Measurements from ENCODE around the gene TRIM40. TPM values are rescaled to one million over a fixed set of nuclear protein-coding genes. Genes with fewer than 3 reads are reported as not detected.

TRIM40 gene
- total and polyA plus RNA-seq, 2 of the 13 experiments (the other 11 are each of a cell fraction or from before 2014, with no cell fraction given) = 0.58 TPM; not detected in 1

DNA sequence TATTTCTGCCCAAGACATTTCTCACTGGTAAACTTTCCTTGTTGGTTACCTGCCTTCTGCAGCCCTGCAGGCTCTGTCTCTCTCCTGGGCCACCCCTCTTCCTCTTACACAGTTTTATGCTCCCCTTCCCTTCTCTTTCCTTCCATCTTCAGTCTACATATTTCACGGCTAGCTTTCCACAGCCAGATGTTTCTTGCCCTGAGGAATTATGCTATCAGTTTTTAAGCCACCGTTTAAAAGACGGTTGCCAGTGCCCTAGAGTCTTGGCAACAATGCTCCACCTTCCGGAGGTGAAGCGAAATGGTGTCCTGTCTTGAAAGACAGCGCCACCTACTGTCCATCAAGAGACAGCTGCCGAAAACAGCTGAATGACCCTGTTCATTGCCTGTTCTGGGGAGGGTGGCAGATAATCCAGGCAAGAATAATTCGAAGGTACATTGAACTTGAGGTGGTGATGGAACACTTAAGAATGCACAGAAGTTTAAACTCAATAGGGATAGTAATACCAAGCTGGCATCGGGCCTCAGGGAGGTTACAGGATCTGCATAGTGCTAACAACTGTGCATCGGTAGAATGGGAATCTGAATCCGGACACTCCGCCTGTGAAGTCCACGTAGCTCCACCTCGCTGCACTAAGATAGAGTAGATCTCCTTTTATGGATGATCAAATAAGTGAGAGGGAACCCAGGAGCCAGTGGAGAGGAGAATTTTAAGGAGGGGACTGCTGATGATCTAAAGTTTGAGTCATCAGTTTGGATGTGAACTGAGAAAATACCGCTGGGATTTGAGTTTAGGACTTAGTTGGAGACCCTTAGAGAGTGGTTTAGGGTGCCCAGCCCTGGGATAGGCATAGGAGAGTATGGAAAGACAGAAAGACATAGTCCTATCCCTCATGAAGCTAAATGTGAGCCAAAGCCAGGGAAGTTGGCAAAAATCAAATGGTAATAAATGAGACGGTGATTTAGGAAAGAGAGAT lies 4.8 kb upstream of the TRIM40 start (continued):
- TF ChIP-seq, protein P1, sequence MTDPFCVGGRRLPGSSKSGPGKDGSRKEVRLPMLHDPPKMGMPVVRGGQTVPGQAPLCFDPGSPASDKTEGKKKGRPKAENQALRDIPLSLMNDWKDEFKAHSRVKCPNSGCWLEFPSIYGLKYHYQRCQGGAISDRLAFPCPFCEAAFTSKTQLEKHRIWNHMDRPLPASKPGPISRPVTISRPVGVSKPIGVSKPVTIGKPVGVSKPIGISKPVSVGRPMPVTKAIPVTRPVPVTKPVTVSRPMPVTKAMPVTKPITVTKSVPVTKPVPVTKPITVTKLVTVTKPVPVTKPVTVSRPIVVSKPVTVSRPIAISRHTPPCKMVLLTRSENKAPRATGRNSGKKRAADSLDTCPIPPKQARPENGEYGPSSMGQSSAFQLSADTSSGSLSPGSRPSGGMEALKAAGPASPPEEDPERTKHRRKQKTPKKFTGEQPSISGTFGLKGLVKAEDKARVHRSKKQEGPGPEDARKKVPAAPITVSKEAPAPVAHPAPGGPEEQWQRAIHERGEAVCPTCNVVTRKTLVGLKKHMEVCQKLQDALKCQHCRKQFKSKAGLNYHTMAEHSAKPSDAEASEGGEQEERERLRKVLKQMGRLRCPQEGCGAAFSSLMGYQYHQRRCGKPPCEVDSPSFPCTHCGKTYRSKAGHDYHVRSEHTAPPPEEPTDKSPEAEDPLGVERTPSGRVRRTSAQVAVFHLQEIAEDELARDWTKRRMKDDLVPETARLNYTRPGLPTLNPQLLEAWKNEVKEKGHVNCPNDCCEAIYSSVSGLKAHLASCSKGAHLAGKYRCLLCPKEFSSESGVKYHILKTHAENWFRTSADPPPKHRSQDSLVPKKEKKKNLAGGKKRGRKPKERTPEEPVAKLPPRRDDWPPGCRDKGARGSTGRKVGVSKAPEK (CRISPR knock-in tag; IDR thresholded peaks at IDR 0.05; ENCODE audit: borderline replicate concordance) = peak; percentile 79; the same call in 1 of the 2 replicates
- no peak for TF ChIP-seq TARDBP (CRISPR knock-in tag; IDR thresholded peaks at IDR 0.05)
- no peak for TF ChIP-seq SP1 (IDR thresholded peaks at IDR 0.05)
- no peak for TF ChIP-seq SP1 (CRISPR knock-in tag; IDR thresholded peaks at IDR 0.05)
- TF ChIP-seq ZSCAN20 (CRISPR knock-in tag; IDR thresholded peaks at IDR 0.05; ENCODE audit: borderline replicate concordance) = no peak
- TF ChIP-seq PRDM4 (CRISPR knock-in tag; IDR thresholded peaks at IDR 0.05; ENCODE audit: borderline replicate concordance) = no peak; the same call in 1 of the 2 replicates
- TF ChIP-seq ZNF761 (CRISPR knock-in tag; conservative IDR thresholded peaks at IDR 0.05) = no peak
- TF ChIP-seq, protein P2, sequence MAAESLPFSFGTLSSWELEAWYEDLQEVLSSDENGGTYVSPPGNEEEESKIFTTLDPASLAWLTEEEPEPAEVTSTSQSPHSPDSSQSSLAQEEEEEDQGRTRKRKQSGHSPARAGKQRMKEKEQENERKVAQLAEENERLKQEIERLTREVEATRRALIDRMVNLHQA (CRISPR knock-in tag; IDR thresholded peaks at IDR 0.05) = no peak
- no peak for TF ChIP-seq IRF9 (CRISPR knock-in tag; IDR thresholded peaks at IDR 0.05; ENCODE audit: borderline replicate concordance)
- no peak for TF ChIP-seq HNRNPLL (IDR thresholded peaks at IDR 0.05; ENCODE audit: low read depth, low read length, poor library complexity, severe bottlenecking)
- TF ChIP-seq, protein P3, sequence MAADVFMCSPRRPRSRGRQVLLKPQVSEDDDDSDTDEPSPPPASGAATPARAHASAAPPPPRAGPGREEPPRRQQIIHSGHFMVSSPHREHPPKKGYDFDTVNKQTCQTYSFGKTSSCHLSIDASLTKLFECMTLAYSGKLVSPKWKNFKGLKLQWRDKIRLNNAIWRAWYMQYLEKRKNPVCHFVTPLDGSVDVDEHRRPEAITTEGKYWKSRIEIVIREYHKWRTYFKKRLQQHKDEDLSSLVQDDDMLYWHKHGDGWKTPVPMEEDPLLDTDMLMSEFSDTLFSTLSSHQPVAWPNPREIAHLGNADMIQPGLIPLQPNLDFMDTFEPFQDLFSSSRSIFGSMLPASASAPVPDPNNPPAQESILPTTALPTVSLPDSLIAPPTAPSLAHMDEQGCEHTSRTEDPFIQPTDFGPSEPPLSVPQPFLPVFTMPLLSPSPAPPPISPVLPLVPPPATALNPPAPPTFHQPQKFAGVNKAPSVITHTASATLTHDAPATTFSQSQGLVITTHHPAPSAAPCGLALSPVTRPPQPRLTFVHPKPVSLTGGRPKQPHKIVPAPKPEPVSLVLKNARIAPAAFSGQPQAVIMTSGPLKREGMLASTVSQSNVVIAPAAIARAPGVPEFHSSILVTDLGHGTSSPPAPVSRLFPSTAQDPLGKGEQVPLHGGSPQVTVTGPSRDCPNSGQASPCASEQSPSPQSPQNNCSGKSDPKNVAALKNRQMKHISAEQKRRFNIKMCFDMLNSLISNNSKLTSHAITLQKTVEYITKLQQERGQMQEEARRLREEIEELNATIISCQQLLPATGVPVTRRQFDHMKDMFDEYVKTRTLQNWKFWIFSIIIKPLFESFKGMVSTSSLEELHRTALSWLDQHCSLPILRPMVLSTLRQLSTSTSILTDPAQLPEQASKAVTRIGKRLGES (CRISPR knock-in tag; IDR thresholded peaks at IDR 0.05; ENCODE audit: borderline replicate concordance) = no peak
- TF ChIP-seq PRDM15 (CRISPR knock-in tag; IDR thresholded peaks at IDR 0.05) = peak; percentile 20; the same call in 1 of the 2 replicates
- TF ChIP-seq ARNT2 (CRISPR knock-in tag; IDR thresholded peaks at IDR 0.05; ENCODE audit: low read depth) = no peak

Measured in HepG2 (cell line).